Coronary artery (tissue), 2 donors: ENCODE results near the gene TCEA3.
A peak's percentile ranks its signal among the peaks of the same experiment; 100 is the strongest.

Source experiments
- DNase-seq: peaks from one replicate; pipeline ENCODE4 v3.0.0-alpha.2; 2017; ENCODE audit warnings: low spot score
- H3K27ac ChIP-seq, 2 donors: fragments of 200-600 bp; sonication (generic); one replicate each; pipeline ENCODE4 v1.5.1; 2016 to 2019
- H3K4me3 ChIP-seq: fragments of 200-600 bp; sonication (generic); 2 replicates; pipeline ENCODE4 v1.5.1; 2016; ENCODE audit warnings: mild to moderate bottlenecking, moderate library complexity
- CTCF ChIP-seq: fragments of 200-600 bp; sonication (generic); IDR thresholded peaks from one replicate; pipeline ENCODE4 v1.5.1; 2019; ENCODE audit warnings: antibody characterized with exemption

The TCEA3 gene

GRCh38 chr1:23422241-23422877, 2.2 kb downstream of the TCEA3 start:
- peak overlapping the region; percentile 87 for H3K4me3 ChIP-seq
- H3K27ac ChIP-seq: peak overlapping the region; percentile 68 to 90
- no peak for TF ChIP-seq CTCF
- peak; percentile 84 for DNase-seq

DNA sequence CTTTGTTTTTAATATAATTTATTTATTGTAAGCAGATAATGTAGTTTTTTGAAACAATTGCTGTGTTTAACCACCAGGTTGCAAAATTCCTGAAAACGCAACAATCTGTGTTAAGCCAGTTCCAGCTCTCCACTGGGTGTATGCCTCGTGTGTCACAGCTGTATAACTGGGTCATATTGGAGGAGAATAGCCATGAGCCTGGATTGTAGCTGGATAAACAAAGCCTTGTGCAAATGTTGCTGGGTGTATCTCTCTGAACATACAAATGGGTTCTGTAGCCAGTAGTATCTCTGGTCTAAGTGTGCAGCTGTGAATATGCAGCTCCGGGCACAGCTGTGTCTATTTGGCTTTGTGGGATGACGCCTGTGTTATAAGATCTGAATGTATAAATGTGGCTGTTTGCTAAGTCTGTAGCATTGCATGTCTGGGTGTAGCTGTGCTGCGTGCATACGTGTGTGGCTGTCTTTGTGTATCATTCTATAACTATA, 2.8 kb downstream of the TCEA3 start:
- peak overlapping the region in 1 of 2 donors; percentile 90 for H3K27ac ChIP-seq
- H3K4me3 ChIP-seq: peak overlapping the region; percentile 87
- DNase-seq: no peak
- TF ChIP-seq CTCF: no peak

DNA sequence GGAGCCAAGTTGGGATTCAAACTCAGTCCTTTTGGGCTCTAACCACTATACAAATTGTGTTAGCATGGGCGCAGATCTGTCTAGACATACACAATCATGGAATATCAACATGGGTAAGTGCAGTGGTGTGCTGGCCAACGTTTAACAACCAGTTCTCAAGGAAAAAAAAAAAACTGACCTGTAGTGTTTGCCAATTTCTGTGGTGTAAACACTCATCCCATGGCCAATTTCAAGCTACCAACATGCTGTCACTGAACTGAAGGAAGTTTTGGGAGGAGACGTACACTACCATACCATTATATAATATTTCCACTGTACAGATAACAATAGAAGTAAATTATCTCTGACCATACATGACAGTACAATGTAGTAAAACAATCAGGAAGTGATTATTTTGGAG, 3.2 kb downstream of the TCEA3 start:
- Histone ChIP-seq H3K27ac (no peak overlapping the region), H3K4me3 (no peak overlapping the region)
- no peak for TF ChIP-seq CTCF
- no peak for DNase-seq

- no peak overlapping the region for H3K4me3 ChIP-seq
- DNase-seq: no peak
- TF ChIP-seq CTCF: no peak
- no peak overlapping the region for H3K27ac ChIP-seq
Observed at GRCh38 chr1:23420778-23421177, 3.8 kb downstream of the TCEA3 start.

GRCh38 chr1:23419180-23419579, 5.4 kb downstream of the TCEA3 start:
- no peak overlapping the region for H3K27ac ChIP-seq
- TF ChIP-seq CTCF: no peak
- DNase-seq: no peak
- no peak overlapping the region for H3K4me3 ChIP-seq

GRCh38 chr1:23417570-23417969, 7.0 kb downstream of the TCEA3 start:
- DNase-seq: no peak
- Histone ChIP-seq H3K27ac (no peak overlapping the region), H3K4me3 (no peak overlapping the region)
- TF ChIP-seq CTCF: no peak

GRCh38 chr1:23416964-23417363, 7.6 kb downstream of the TCEA3 start:
- DNase-seq: no peak
- TF ChIP-seq CTCF: no peak
- H3K4me3 ChIP-seq: no peak overlapping the region
- H3K27ac ChIP-seq: no peak overlapping the region
